ENCODE data around the gene DGKI. TPM values are rescaled to one million over a fixed set of nuclear protein-coding genes. Genes with fewer than 3 reads are reported as not detected.

The DGKI gene
- total and polyA plus RNA-seq, 10 donors = 0.03 to 1.0 (median 0.45) TPM

DNA sequence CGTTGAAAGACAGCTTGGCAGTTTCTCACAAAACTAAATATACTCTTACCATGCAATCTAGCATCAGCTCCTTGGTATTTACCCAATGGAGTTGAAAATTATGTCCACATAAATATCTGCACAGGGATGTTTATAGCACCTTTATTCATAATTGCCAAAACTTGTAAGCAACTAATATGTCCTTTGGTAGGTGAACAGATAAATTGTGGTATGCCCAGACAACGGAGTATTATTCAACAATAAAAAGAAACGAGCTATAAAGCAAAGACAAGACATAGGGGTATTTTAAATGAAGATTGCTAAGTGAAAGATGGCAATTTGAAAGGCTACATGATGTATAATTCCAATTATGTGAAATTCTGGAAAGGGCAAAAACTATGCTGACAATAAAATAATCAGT lies 340.7 kb downstream of the DGKI start:
- Histone ChIP-seq H3K9me3 (no peaks in the 10 kb centered on the region), H3K27me3 (replicated peaks in 1 of 7) (no peaks in the 10 kb centered on the region), H3K27ac (no peak overlapping the region), H3K36me3 (no peaks in the 10 kb centered on the region), H3K4me3 (no peak overlapping the region), H3K4me1 (no peaks in the 10 kb centered on the region)
- intact Hi-C loops (cut with DNase I; ENCODE audit: low total_unique reads) = no loop called here
- WGBS, 5 donors = 68 to 77% (median 71%) methylated on average over 3 of the region's 3 CpGs
- DNase-seq = no peak
- TF ChIP-seq POLR2A (IDR thresholded peaks at IDR 0.05) (no peak), POLR2AphosphoS5 (IDR thresholded peaks at IDR 0.05) (no peak)
- TF ChIP-seq, protein P1, sequence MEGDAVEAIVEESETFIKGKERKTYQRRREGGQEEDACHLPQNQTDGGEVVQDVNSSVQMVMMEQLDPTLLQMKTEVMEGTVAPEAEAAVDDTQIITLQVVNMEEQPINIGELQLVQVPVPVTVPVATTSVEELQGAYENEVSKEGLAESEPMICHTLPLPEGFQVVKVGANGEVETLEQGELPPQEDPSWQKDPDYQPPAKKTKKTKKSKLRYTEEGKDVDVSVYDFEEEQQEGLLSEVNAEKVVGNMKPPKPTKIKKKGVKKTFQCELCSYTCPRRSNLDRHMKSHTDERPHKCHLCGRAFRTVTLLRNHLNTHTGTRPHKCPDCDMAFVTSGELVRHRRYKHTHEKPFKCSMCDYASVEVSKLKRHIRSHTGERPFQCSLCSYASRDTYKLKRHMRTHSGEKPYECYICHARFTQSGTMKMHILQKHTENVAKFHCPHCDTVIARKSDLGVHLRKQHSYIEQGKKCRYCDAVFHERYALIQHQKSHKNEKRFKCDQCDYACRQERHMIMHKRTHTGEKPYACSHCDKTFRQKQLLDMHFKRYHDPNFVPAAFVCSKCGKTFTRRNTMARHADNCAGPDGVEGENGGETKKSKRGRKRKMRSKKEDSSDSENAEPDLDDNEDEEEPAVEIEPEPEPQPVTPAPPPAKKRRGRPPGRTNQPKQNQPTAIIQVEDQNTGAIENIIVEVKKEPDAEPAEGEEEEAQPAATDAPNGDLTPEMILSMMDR (IDR thresholded peaks at IDR 0.05 in 8 of 11, conservative IDR thresholded peaks at IDR 0.05 in 3 of 11) = no peak

GRCh38 chr7:137501562-137501961 lies 345.2 kb downstream of the DGKI start:
- TF ChIP-seq, protein P1 (IDR thresholded peaks at IDR 0.05 in 8 of 11, conservative IDR thresholded peaks at IDR 0.05 in 3 of 11) = no peak
- no peak for TF ChIP-seq POLR2AphosphoS5 (IDR thresholded peaks at IDR 0.05)
- TF ChIP-seq POLR2A (IDR thresholded peaks at IDR 0.05) = no peak
- Histone ChIP-seq H3K27me3 (replicated peaks in 1 of 7) (no peaks in the 10 kb centered on the region), H3K4me1 (no peaks in the 10 kb centered on the region), H3K9me3 (no peaks in the 10 kb centered on the region), H3K27ac (no peak overlapping the region), H3K36me3 (no peaks in the 10 kb centered on the region), H3K4me3 (no peak overlapping the region)
- intact Hi-C loops (cut with DNase I; ENCODE audit: low total_unique reads) = no loop called here
- 65 to 83% (median 69%) methylated on average over 2 of the region's 2 CpGs for WGBS, 5 donors
- no peak for DNase-seq

DNA sequence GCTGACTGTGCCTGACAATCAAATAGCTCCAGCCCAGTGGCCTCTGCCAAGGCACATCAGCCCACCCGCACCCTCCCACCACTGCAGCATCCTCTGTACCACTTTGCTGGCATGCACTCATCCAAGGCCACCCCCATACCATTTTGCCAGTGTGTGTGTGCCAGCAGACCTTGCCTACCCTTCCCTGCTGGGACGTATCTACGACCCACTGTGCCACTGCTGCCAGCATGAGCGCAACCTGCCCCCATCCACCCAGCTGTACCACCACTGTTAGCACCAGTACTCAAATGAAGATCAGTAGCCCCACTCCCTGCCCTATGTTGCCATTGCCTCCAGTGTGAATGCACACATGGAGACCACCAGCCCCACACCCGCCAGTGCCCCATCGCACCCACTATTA lies 353.9 kb downstream of the DGKI start:
- Histone ChIP-seq H3K4me3 (no peak overlapping the region), H3K27me3 (replicated peaks in 1 of 7) (no peaks in the 10 kb centered on the region), H3K9me3 (peaks cover 0 to 27% (median 11%) of the 10 kb centered on the region in 8 donors), H3K36me3 (no peaks in the 10 kb centered on the region), H3K27ac (no peak overlapping the region), H3K4me1 (no peaks in the 10 kb centered on the region)
- intact Hi-C loops (cut with DNase I; ENCODE audit: low total_unique reads) = no loop called here
- DNase-seq = no peak
- 85 to 96% (median 87%) methylated on average over 6 of the region's 6 CpGs for WGBS, 5 donors
- TF ChIP-seq POLR2A (IDR thresholded peaks at IDR 0.05) (no peak), POLR2AphosphoS5 (IDR thresholded peaks at IDR 0.05) (no peak)
- TF ChIP-seq, protein P1 (IDR thresholded peaks at IDR 0.05 in 8 of 11, conservative IDR thresholded peaks at IDR 0.05 in 3 of 11) = no peak

DNA sequence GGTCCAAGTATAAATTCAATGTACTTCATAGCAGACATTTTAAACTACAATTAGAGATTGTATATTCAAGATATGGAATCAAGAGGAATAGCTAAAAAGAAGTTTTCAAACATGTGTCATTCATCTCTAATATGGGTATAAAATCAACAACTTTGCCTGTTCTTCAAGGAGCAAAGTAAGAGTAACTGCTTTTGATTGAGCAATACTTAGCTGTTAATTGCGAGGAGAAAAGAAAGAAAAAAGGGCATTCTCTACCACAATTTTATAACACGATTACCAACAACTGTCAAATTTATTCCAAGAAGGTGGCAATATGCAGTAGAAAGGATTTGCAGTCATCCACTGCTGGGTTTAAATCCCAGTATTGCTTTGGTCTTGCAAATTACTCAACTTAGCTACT lies 356.9 kb downstream of the DGKI start:
- H3K4me1 ChIP-seq = no peaks in the 10 kb centered on the region
- peaks cover 0 to 15% (median 8%) of the 10 kb centered on the region in 8 donors for H3K9me3 ChIP-seq
- no peak overlapping the region for H3K27ac ChIP-seq
- 79 to 97% (median 83%) methylated on average over 2 of the region's 2 CpGs for WGBS, 5 donors
- DNase-seq = no peak
- TF ChIP-seq POLR2A (IDR thresholded peaks at IDR 0.05) = no peak
- TF ChIP-seq, protein P1 (IDR thresholded peaks at IDR 0.05 in 8 of 11, conservative IDR thresholded peaks at IDR 0.05 in 3 of 11) = no peak
- no peak for TF ChIP-seq POLR2AphosphoS5 (IDR thresholded peaks at IDR 0.05)
- no peaks in the 10 kb centered on the region for H3K27me3 ChIP-seq (replicated peaks in 1 of 7)
- H3K36me3 ChIP-seq = no peaks in the 10 kb centered on the region
- intact Hi-C loops (cut with DNase I; ENCODE audit: low total_unique reads) = no loop called here
- H3K4me3 ChIP-seq = no peak overlapping the region

Data from spleen (tissue), 11 donors.